ENCODE measurements around the gene SRSF2.

GRCh38 chr17:76744747-76745146 is 7.6 kb upstream of the SRSF2 start:
- TF ChIP-seq CTCF (IDR thresholded peaks at IDR 0.05), result no peak
- no peak for TF ChIP-seq ZFX (IDR thresholded peaks at IDR 0.05; ENCODE audit: borderline replicate concordance)

Measured in 22Rv1 (cell line).